Activated CD4-positive, alpha-beta T cell treated with anti-CD3 and anti-CD28 coated beads, Interleukin-2, Interleukin-6, amounts not matched to agents 100 ng/mL and 50 ng/mL, durations not matched to agents 16 hours and 8 hours (primary cell): ENCODE measurements around the gene JPH4.

Source experiments
- DNase-seq: peaks from one replicate; pipeline ENCODE4 v3.0.0-alpha.2; 2020

The JPH4 gene

GRCh38 chr14:23577710-23578392 is 739 bp downstream of the JPH4 start:
- no peak for DNase-seq

- DNase-seq = no peak
Observed at GRCh38 chr14:23577004-23577681, 1.4 kb downstream of the JPH4 start.

DNA sequence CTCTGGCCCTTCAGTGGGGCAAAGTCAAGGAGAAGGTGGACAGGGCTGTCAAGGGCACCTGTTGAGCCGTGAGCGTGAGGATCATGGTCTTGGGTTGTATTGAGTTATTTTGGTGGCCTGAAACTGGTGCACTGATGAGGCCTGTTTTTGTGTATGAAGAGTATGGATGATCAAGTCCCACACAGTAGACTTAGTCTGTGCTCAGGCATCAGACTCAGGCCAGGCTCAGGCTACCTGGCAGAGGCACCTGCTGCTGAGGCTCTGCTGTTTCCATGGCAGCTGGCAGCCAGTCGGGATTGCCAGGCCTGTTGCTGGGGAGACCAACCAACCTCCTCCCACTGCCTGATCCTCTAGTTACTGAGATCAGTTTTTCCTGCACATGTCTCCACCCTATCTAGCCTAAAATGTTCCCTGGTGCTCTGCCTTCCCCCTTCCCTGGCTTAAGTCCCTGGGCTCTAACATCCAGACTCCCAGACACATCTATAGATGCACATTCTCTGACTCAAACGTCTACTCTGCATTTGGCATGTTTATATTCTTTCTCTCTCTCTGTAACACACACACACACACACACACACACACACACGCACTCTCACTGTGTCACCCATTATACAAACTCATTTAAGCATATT is 5.1 kb downstream of the JPH4 start:
- no peak for DNase-seq

DNA sequence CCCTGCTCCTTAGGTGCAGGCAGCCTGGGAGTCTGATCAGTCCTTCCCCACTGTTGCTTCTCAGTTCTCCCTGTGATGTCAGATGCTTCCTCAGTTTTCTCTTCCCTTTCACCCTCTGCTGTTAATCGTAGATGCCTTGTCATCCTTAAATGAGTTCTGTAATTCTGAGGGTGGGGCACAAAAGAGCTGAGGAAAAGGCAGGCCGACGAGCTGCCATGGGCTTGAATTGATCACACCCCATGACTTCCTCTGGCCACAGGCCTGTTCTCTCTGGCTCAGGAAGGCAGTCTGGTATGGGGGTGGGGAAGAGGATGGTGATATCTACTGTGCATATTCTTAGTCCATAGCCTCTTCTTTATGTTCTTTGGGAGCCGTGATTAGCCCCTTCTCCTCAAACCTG is 5.8 kb downstream of the JPH4 start:
- no peak for DNase-seq

GRCh38 chr14:23572524-23572828 is 6.1 kb downstream of the JPH4 start:
- DNase-seq = no peak

- DNase-seq = no peak
Observed at GRCh38 chr14:23571701-23572523, 6.7 kb downstream of the JPH4 start.

DNA sequence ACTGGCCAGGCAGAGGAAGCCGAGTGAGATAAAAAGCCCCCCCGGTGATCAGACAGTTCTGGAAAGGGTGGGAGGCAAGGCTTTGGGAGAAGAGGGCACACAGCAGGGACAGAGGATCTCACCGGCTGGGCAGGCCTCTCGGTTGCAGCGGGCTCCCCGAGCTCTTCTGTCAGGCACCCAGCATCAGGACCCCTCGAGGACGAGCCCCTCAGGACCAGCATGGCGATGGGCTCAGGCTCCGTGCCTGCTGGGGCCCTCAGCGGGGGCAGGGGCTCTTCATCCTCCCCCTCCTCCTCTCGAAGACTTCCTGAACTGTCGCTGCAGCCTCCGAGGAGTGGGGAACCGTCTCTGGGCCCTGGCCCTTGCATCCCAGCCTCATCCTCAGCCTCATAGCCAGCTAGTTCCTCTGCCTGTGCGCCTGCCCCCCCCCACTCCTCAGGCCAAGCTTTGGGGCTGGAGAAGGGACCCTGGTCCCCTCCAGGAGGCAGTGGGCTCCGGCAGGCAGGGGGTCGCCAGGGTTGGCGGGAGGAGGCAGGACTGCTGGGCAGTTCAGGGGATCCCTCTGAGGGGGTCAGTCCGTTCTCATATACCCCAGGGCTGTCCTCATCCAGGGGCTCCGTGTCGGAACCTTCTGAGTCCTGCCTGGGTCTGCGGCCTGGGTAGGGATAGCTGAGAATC is 7.6 kb downstream of the JPH4 start:
- DNase-seq = no peak

DNA sequence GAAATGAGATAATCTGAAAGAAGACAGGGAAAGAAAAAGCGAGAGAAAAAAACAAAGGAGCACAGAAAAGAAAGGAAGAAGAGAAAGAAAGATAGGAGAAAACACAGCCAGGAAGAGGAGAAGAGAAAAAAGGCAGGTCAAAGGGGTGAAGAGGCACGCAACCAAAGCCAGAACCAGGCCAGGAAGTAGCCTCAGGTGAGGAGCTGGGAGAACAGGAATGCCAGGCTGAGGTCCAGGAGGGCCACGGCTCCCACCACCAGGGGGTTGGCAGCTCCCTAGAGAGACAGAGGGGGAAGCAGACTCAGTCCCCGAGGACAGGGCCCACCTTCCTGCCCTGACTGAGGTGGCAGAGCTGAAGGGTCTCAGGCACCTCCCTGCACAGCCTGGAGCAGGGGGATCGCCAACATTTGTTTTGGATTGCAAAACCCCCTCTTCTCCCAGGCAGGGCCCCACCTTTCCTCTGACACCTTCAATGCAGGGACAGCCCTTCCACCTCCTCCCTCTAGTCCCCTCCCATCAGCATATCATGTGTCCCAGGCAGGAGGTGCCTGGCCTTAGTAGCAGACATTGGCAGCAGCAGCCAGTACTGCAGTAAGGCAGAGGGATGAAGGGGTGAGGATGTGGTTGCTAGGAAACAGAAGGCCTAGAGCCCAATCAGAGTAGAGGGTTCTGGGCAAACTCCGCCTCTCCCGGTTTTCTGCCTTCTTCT is 9.0 kb downstream of the JPH4 start:
- no peak for DNase-seq

DNA sequence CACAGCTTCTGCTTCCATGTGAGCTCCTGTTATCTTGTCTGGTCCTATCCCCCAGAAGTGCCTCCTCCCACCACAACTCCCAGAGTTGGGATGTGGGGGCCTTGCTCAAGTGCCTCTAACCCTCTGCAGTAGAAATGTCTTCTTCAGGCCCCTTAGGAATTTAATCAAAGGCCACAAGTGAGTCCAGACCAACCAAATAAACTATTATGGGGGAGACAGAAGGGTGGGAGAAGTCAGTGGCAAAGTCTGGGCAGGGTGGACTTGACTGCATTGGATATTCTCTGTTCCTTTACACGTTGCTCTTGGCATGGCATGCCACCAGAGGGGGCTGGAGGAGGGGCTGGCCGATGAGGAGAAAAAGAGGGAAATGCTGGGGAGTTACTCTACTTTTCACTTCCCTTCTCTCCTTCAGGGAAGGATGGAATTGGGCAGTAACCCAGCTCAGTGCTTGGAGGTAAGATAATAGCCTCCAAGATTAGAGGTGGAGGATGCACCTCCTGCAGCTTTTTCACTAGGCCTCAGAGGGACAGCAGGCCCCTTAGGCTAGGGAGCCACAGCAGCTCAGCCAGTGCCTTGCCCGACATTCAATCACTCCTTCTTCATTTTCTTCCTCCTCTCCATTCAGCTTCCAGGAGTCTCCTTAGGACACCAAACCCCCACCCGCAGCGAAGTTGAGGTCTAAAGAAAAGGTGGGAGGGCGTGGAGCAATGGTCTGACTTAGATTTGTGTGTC is 9.8 kb downstream of the JPH4 start:
- DNase-seq = peak; percentile 25

DNA sequence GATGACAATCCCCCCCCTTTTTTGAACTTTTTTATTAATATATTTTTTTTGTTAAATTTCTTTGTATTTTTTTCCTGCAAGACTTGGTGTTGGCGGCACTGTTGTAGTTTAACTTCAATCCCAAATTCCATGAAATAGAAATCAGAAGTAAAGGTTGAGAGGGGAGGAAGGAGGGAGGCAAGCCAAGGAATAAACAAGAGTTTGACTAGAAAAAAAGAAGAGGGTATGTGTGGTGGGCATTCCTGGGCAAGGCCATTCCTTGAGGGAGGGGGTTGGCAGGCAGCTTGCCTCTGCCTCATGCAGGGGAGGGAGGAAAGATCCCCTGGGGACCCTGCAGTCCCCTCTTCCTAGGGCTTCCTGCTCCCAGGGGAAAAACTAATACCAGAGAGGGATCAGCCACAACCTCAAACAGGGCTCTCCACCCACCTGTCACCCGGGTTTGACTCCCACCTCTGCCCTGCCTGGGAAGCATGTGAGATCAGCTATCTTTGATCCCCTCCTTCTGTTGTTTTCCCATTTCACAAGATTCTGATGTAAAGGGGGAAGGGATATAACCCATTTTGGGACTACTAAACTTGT is 10.5 kb downstream of the JPH4 start:
- DNase-seq = no peak

- DNase-seq = peak; percentile 95
Observed at GRCh38 chr14:23567186-23568020, 11.2 kb downstream of the JPH4 start, which contains the start of gene AP1G2. TSS of gene AP1G2 (minus strand) at chr14:23567791. CDS start at chr14:23567314, 477 bp downstream.

DNA sequence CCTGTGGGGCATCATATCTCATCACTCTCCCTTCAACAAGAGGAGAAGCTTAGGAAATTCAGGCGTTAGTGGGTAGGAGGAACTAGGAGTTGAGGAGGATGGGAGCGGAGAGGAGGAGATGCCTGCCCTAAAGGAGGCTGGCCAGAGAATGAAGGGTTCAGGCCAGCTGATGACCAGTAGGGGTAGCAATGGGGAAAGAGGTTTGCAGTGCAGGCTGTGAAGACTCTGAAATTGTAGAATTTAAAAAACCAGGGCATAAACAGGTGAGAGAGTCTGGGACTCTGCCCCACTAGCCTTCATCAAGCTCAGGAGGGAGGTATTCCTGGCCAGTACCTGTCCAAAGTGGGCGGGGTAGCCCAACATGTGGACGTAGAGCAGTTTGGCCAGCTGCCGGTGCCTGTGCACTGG is 11.8 kb downstream of the JPH4 start:
- DNase-seq = no peak

- DNase-seq = no peak
Observed at GRCh38 chr14:23566112-23566777, 12.3 kb downstream of the JPH4 start.

- no peak for DNase-seq
Observed at GRCh38 chr14:23565626-23566025, 13.0 kb downstream of the JPH4 start.

GRCh38 chr14:23564876-23565275 is 13.7 kb downstream of the JPH4 start:
- DNase-seq = no peak

- no peak for DNase-seq
Observed at GRCh38 chr14:23564181-23564812, 14.3 kb downstream of the JPH4 start.

DNA sequence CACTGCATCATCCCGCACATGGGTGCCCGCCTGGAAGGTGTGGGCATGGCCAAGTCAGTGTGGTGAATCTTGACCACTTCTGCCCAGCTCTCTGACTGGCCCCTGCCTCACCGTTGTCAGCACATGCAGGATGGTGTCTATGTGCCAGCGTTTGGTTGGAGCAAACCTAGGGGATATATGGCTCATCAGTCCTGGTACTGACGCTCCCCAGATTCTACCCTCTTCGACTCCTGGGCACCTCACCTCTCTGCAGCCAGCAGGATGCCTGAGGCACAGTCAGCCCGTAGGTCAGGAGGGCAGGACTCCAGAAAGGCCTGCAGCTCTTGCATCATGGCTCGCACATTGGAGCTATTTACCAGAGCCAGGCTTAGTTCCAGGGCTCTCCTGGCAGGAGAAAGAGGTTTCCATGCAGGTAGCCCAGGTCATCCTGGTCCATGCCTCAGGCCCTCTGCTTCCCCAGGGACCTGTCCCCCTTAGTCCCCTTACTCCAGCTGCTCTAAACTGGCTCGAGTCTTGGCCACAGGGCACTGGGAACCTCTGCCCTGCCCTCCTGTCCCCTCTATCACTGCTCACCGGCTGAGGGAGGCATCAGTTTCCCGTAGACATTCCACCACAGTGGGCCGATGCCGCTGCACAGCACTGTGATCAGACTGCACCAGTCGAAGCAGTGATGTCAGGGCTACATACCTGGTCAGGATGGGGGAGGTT is 15.0 kb downstream of the JPH4 start:
- DNase-seq = no peak

- peak; percentile 63 for DNase-seq
Observed at GRCh38 chr14:23562822-23563472, 15.6 kb downstream of the JPH4 start.
